Brain pericyte (primary cell): ENCODE results near the gene NDNF.

Experiments
- DNase-seq: peaks from one replicate; pipeline ENCODE4 v3.0.0-alpha.2; 2012; ENCODE audit warnings: low read depth, low spot score

NDNF gene

DNA sequence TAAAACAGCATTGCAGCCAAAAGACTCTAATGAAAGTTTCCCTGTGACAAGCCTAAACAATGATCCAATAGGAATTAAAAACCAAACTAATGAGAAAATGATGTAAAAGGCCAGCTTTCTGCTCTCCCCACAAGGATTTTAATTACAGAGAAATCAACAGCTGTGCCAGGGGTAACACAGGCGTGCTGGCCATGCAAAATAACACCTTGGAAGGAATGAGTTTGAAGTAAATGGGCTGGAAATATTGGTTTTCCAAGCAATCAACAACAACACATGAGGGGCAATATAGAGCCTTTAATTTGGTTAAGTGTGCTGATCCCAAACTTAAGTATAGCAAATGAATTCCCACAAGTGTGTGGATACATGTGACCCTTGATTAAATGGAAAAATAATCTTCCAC, 56.9 kb downstream of the NDNF start:
- DNase-seq, result no peak

DNA sequence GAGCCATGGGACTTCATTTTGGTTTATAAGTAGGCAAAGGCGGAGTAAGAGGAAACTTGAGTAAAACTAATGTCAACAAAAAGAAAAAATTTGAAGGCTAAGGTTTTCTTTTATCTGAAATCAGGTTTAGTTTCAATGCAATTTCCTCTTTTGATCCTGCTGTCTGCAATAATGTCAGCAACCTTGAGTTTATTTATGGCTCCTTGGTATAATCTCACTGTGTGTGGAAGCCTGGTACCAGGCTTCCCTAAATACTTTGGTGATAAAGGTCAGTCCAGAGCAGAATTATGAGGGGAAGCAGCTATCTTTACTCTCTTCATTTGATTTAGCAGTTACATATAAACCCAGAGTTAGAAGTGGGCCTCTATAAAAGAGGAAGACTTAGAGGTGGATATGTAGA, 57.8 kb downstream of the NDNF start:
- DNase-seq, result no peak

GRCh38 chr4:121011780-121012340, 60.5 kb downstream of the NDNF start:
- no peak for DNase-seq

GRCh38 chr4:121011138-121011537, 61.2 kb downstream of the NDNF start:
- no peak for DNase-seq

GRCh38 chr4:121009578-121010478, 62.5 kb downstream of the NDNF start:
- DNase-seq, result no peak

GRCh38 chr4:121007660-121008059, 64.7 kb downstream of the NDNF start:
- no peak for DNase-seq

DNA sequence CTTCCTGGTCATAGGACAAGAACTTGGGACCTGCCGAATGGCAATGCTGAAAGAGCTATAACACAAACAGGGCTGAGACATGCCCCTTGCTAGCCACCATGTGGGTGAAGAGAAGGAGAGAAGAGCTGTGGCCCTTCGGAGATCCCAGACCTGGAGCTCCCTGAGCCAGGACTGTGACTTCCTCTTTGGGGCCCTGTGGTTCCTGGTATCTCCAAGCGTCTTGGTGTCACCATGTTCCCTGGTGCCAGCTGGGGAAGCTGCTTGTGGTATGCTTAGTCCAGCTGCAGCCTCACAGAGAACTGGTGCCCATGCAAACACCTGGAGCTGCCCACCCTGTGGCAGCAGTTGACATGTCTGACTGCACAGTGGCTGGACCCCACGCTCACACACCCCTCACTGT, 68.5 kb downstream of the NDNF start:
- no peak for DNase-seq

DNA sequence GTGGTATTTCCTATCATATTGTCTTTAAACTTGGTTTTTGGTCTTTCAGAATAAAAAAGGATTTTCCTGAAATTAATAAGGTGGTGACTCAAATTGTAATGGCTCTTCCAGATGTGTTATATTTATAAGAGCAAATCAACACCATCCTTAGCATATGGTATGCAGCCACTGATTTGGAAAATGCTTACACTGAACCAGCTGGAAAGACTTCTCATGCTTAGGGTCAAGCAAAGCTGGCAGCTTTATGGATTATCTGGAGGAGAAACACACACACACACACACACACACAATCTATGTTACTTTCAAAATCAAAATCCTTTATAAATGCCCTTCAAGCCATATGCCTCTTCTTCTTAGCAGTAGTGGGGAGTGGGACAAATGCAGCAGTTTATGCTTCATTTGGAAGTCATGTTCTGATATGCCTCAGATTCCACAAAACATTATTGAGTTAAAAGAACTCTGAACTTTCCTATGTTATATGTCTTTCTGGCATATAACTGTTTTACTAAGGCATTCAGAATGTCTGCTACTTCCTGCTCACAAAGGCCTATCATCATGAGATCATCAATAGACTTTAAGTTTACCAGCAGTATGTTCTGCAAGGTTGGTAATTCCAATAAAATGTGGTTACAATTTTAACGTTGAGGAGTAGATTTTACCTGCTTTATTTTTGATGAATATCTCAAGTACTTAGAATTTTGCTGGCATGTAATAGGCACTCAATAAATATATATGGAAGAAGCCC, 76.9 kb downstream of the NDNF start:
- no peak for DNase-seq

DNA sequence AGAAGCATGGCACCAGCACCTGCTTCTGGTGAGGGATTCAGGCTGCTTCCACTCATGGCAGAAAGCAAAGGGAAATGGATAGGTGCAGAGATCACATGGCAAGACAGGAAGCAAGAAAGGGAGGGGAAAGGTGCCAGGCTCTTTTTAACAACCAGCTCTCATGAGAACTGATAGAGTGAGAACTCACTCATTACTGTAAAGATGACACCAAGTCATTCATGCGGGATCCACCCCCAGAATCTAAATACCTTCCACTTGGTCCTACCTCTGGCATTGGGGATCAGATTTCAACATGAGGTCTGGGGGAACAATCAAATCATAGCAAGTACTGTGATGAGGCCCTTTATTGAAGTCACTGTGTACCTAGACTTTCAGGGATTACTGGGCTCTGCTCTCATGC, 77.8 kb downstream of the NDNF start:
- no peak for DNase-seq

- no peak for DNase-seq
Observed at GRCh38 chr4:120991885-120992284, 80.5 kb downstream of the NDNF start.

DNA sequence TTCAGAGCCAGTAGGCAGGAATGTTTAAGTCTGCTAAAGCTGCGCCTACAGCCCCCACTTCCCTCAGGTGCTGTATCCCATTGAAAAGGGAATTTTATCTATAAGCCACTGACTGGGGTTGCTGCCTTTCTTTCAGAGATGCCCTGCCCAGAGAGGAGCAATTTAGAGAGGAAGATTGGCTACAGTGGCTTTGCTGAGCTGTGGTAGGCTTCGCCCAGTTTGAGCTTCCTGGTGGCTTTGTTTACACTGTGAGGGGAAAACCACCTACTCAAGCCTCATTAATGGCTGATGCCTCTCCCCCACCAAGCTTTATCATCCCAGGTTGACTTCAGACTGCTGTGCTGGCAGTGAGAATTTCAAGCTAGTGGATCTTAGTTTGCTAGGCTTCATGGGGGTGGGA, 82.1 kb downstream of the NDNF start:
- DNase-seq, result no peak
